ENCODE data around the gene PALD1.

- TF ChIP-seq POLR2A (IDR thresholded peaks at IDR 0.05) (no peak), CTCF (IDR thresholded peaks at IDR 0.05) (no peak), POLR2AphosphoS5 (IDR thresholded peaks at IDR 0.05) (no peak)
These were observed 88.1 kb downstream of the PALD1 start for GRCh38 chr10:70566515-70567290.
